Uterus (tissue), 2 donors: ENCODE results near the gene DPM1.

Experiments used
- POLR2A ChIP-seq, 2 donors: fragments of 450-650 bp; IDR thresholded peaks; one replicate each; pipeline ENCODE4 v1.6.1; 2016; ENCODE audit warnings: antibody characterized with exemption in 2 of 2, mild to moderate bottlenecking in 1 of 2, moderate library complexity in 1 of 2
- TF ChIP-seq, protein P1 (sequence below), 4 experiments: fragments of 200-600 bp in 2 of 4; fragments of 450-650 bp in 2 of 4; sonication (generic) in 2 of 4; IDR thresholded peaks; one replicate each; pipeline ENCODE4 v1.5.1; 2016 to 2019; ENCODE audit warnings: antibody characterized with exemption in 4 of 4, mild to moderate bottlenecking in 2 of 4, moderate library complexity in 1 of 4

DNA sequence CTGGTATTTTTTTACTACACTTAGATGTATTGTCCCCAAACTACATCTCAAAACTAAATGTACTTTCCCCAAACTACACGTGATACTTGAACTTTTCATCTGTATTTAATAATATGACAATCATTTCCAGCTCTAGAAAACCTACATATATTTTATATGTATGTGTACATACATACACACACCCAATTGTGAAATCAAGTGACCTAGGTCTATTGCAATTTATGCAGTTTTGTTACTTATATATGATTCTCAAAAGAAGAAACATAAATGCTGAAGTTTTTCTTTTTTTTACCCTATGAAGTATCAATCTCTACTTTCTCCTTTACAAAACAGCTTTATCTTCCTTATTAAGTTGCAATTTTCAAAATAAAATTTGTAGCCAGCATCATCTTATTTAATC lies 31.8 kb downstream of the DPM1 start:
- no peak for TF ChIP-seq POLR2A (IDR thresholded peaks at IDR 0.05)
- TF ChIP-seq, protein P1, sequence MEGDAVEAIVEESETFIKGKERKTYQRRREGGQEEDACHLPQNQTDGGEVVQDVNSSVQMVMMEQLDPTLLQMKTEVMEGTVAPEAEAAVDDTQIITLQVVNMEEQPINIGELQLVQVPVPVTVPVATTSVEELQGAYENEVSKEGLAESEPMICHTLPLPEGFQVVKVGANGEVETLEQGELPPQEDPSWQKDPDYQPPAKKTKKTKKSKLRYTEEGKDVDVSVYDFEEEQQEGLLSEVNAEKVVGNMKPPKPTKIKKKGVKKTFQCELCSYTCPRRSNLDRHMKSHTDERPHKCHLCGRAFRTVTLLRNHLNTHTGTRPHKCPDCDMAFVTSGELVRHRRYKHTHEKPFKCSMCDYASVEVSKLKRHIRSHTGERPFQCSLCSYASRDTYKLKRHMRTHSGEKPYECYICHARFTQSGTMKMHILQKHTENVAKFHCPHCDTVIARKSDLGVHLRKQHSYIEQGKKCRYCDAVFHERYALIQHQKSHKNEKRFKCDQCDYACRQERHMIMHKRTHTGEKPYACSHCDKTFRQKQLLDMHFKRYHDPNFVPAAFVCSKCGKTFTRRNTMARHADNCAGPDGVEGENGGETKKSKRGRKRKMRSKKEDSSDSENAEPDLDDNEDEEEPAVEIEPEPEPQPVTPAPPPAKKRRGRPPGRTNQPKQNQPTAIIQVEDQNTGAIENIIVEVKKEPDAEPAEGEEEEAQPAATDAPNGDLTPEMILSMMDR (IDR thresholded peaks at IDR 0.05), result no peak
